ENCODE data around the gene CISH.

CISH gene

GRCh38 chr3:50637011-50637410 lies 25.4 kb upstream of the CISH start:
- DNase-seq (ENCODE audit: low spot score) = no peak

DNA sequence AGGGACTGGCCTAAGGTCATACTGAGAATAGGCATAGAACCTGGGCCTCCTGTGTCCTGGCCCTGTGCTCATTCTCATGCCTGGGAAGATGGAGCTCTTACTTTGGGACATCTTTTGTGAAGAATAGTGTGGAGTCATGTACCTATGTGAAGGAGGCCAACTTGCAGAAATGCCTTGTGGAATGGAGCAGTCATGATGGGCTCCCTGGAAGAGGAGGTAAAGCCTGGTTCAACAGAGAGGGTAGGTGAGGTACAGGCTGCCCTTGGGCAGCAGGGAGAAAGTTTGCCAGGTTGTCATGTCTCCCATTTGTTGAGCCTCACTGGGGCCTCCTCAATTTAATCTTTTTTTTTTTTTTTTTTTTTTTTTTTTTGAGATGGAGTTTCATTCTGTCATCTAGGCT lies 23.5 kb upstream of the CISH start:
- no peak for DNase-seq (ENCODE audit: low spot score)

DNA sequence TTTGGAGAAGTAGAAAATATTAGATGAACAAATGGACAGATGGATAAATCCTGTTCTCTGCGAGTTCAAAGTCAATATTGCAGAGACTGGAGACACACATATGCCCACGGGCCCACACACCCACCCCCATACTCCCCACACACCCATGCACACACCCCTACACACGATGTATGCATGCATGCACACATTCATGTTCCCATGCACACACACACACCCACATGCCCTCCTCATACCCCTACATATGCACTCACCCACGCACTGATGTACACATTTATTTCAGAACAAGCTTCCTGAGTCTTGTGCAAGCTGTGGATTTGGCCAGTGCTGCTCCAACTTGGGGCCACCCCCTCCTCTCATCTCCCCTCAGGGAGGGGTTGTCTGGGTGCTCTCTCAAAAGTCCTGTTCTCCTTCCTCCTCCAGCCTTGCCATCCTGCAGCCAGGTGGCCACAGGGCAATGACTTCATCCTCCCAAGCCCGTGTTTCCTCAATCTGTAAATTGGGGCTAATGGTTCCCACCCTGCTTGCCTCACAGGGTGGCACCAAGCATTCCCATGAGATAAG lies 21.7 kb upstream of the CISH start:
- no peak for DNase-seq (ENCODE audit: low spot score)

DNA sequence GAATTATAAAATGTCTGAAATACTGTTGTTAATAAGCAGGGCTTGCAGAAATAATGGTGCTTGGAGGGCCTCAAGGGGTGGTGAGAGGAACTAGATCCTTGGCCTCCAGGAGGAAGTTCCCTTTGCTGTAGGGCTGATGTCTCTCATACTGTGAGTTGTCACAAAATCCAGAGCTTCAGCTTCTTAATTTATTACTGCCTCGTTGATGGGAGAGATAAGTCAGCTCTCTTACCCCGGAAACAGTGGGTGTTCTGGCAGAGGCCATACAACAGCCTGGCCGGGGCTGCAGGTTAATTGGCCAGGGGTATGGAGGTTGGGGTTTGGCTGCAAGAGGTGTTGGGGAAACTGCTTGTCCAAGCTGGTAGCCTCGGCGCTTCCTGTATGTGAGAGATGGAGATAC lies 20.9 kb upstream of the CISH start:
- DNase-seq (ENCODE audit: low spot score) = no peak

GRCh38 chr3:50630877-50631276 lies 19.3 kb upstream of the CISH start:
- no peak for DNase-seq (ENCODE audit: low spot score)

DNA sequence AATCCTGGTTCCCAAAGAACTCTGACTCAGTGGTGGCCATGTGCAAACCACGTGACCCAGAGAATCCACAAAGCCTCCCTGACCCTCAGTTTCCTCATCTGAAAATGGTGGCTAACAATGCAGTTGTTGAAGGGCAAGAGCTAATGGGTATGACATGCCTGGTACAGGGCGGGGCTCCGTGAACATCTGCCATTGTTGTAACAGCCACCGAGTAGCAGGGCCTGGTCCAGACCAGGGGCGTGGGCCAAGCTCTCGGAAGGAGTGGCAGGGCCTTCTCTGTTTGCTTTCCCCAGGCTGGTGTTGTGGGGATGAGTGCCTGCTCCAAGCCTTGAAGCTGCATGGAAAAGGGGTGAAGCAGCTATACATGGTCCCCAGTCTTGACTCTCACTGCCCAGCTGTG lies 18.8 kb upstream of the CISH start:
- no peak for DNase-seq (ENCODE audit: low spot score)

DNA sequence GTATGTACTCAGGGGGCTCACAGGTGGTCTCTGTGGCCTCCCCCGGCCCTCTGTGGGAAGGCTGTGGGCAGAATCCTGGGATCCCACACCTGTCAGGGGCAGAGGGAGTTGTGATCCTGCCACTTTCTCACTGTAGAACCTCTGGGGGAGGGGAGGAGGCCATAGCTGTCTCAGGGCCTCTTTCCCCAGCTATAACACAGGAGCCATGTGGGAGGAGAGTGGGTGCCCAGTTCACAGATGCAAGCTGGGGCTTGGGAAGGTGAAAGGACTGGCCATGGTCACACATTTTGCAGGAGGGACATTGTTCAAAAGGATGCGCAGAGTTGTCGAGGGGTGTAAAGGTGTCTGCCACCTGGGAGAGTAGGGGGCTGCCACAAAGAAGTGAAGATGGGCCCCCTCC lies 17.0 kb upstream of the CISH start:
- DNase-seq (ENCODE audit: low spot score) = no peak

GRCh38 chr3:50627407-50628051 lies 16.0 kb upstream of the CISH start:
- DNase-seq (ENCODE audit: low spot score) = no peak

DNA sequence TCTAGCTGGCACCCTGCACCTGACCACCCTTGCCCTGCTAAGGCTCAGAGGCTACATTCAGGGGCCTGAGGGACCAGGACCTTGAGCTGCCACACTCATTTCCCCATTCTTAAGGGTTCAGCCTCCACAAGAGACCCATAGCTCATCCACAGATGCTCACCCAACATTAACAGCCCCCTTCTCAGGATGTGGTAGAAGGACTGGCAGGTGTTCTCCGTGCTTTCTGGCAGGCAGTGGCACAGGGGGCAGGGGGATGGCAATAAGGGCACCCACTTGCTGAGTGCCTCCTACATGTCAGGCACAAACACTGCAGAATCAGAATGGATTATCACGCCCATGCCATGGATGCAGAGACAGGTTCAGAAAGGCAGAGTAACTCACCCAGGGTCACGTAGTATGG lies 14.8 kb upstream of the CISH start:
- no peak for DNase-seq (ENCODE audit: low spot score)

DNA sequence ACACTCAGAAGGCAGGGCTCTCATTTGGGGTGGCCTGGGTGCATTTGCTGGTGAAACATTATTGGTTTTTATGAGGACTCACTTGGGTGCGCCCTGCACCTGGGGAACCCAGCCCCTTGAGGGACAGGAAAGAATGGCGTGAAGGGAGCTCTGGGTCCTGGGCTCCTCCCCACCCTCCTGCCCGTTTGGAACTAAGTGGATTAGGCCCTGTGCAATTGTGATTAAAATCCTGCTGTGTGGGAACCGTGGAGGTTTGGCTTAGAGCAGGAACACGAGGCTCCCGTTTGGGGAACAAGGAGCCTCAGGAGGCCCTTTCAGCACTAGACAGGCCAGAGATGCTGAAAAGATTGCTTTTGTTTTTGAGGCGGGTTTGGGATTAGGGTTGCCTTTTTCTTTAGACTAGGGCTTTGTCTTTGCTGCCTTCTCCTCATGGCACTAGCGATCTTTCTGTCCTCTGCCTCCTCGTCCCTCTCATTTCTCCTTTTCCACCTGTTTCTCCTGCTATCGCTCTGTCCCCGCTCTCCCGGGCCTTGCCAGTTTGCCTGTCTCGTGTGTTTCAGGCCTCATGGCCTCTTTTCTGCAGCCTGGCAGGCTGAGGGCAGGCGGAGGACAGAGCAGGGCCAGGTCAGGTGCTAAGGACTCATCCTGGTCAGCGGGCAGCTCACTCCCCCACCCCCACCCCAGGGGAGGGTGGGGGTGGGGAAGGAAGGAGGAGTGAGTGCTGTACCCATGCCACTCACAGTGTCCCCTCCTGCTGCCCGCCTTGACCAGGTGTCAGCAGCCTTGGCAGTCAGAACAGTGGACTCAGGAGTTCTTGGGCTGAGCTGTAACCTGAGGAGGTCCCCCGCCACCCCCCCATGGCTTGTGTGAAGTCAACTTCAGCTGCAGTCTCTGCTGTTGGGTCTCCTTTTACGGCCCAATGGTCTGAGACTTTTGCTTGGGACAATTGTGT lies 13.9 kb upstream of the CISH start:
- no peak for DNase-seq (ENCODE audit: low spot score)

DNA sequence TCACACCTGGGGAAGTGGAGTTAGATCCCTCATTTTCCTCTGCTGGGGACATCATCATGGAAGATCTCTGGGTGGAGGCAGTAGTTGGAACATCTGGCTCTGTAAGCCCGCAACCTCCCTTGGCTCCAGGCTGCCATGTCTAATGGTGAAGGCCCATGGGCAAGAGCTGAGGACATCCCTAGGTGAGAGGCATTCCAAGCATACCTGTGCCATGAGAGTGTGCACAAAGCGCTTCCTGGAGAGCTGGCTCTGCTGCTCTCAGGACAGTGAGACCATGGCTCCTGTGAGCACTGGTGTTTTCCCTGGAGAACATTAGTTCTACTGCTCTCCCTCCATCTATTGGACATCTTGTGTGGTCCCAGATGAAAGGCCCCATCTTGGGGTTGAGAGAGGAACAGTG lies 13.1 kb upstream of the CISH start:
- no peak for DNase-seq (ENCODE audit: low spot score)

DNA sequence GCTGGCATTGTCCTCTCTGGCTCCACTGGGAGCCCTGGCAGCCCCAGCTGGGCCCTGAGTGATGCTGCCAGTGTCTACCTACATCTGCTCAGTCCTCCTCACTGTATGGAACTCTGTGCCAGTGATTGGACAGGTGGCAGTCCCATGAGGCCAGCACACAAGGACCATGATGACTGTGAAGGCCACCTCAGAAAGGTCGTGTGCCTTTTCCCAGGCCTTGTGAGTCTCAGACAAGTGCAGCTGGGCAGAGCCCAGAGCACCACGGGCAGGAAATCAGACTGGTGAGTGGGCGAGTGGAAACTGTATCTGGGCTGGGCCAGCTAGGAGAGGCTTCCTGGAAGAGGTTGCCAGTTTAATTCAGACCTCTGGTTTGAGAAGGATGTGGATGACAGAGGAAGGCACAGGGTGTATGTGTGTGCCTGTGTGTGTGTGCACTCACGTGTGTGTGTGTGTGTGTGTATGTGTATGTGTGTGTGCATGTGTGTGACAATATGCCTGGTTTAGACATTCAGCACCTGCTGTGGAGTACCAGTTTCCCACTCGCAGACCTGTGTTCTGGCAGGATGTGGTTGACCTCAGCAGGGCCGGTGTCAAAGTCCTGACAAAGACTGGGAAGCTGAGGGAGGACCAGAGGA lies 12.4 kb upstream of the CISH start:
- no peak for DNase-seq (ENCODE audit: low spot score)

DNA sequence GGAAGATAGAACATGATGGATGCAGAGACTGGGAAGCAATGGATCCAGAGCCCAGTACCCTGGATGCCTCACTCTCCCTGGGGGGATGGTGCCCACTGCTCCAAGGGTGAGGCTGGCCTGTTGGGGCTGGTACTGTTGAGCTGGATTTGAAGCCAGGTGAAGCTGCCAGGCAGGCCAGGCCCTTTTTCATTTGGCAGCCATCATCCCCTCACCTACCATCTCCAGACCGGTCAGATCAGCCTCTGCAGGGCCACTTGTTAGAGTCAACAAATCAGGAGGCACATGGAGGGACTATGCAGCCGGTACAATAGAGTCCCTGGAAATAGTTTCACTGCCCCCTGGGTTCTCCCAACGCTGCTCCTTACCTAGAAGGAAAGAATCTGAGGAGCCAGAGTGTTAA lies 11.3 kb upstream of the CISH start:
- DNase-seq (ENCODE audit: low spot score) = no peak

GRCh38 chr3:50620820-50621219 lies 9.2 kb upstream of the CISH start:
- no peak for DNase-seq (ENCODE audit: low spot score)

GRCh38 chr3:50620420-50620819 lies 8.8 kb upstream of the CISH start:
- peak; percentile 68 for DNase-seq (ENCODE audit: low spot score)

DNA sequence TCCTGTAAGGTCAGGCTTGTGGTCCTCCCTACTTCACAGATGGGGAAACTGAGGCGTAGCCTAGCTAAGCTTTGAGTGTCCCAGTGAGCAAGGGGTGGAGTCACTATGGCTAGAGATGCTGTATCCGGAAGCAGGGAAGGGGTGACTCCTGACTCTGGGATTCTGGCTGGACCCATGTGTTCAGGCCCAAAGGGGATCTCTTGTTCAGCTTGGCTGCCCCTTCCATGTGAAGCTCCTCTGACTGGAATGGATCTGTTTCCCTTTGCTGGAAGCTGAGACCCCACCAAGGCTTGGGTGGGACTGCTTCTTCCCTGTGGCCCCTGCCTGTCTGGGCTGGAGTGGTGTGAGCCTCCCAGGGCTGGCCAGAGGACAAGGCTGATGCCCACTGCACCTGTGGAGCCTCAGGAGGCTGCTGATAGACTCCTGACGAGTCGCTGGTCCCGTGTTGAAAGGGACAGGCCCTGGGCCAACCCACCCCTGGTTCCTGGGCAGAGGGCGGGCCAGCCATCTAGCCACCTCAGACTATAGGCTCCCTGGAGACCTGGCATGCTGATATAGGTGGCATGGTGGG lies 6.4 kb upstream of the CISH start:
- DNase-seq (ENCODE audit: low spot score) = no peak

DNA sequence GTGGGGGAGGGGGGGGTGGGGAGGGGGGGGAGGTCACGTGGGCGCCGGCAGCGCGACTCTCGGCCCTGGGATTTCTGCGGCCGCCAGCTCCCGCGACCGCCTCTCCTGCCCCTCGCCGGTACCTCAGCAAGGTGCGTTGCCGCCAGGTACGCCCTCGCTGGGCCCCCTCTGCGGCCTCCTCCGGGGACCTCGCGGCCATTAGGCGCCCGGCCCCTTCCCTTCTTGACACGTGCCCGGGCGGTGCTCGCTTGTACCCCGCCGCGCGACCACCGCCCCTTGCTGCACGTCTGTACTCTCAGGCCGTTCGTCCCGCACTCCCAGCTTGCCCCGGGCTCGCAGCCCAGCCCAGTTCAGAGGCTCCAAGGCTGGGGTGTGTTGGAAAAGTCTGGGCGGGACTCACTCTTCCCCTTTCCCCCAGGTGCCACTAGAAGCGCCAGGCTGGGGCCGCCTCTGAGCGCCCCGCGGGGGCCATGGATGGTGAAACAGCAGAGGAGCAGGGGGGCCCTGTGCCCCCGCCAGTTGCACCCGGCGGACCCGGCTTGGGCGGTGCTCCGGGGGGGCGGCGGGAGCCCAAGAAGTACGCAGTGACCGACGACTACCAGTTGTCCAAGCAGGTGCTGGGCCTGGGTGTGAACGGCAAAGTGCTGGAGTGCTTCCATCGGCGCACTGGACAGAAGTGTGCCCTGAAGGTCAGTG lies 5.7 kb upstream of the CISH start, which contains the start of gene MAPKAPK3:
Gene MAPKAPK3, plus strand, starts transcription at position 56 of the 696 bp plus-strand sequence. Its CDS starts 415 bp downstream, at position 471.
- no peak for DNase-seq (ENCODE audit: low spot score)

DNA sequence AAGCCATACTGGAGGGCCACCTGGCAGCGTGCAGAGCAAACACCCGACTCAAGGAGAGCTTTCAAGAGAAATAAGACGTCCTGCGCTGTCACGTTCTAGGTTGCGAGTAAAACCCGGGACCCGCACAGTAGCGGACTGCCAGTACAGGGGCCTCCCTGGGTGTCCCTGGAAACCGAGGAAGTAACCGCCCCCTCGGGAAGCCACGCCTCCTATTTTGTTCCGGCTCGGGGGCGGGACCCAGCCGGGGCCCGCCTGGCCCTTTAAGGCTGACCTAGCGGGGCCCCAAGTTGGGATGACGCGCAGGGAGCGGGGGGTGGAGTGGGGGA lies 5.2 kb upstream of the CISH start:
- DNase-seq (ENCODE audit: low spot score) = peak; percentile 90

GRCh38 chr3:50616003-50616769 lies 4.6 kb upstream of the CISH start:
- DNase-seq (ENCODE audit: low spot score) = peak; percentile 76

DNA sequence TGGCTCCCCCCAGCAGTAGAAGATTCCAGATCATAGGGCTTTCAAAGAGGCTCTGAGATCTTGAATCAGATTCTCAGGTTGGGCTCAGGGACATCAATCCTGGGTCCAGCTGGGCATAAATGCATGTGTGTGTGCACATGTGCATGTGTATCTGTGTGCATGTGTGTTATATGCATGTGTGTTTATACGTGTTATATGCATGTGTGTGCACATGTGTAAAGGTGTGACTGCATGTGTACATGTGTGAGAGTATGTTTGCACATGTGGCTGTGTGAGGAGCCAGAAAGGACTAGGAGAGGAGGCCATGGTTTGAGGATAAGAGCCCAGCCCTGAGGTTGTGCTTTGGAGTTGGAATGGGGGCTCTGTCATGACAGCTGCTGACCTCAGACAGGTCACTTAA lies 3.6 kb upstream of the CISH start:
- no peak for DNase-seq (ENCODE audit: low spot score)
